Vagina (tissue), 2 donors: Measurements from ENCODE around the gene CELF1. TPM values are rescaled to one million over a fixed set of nuclear protein-coding genes. Genes with fewer than 3 reads are reported as not detected.
A peak's percentile ranks its signal among the peaks of the same experiment; 100 is the strongest.
"Not testable (repeated sequence)": the region's sequence is repeated elsewhere in the genome, so short reads cannot be mapped to it uniquely, and the experiment has no call there.

Source experiments
- DNase-seq, 2 donors: peaks; one replicate each; pipeline ENCODE4 v3.0.0-alpha.2; 2017; ENCODE audit errors: extremely low spot score in 2 of 2
- H3K27ac ChIP-seq: fragments of 200-600 bp; sonication (generic); one replicate; pipeline ENCODE4 v1.5.1; 2019
- H3K27me3 ChIP-seq: fragments of 200-600 bp; sonication (generic); one replicate; pipeline ENCODE4 v1.5.1; 2019
- H3K36me3 ChIP-seq, 2 donors: fragments of 200-600 bp; sonication (generic); one replicate each; pipeline ENCODE4 v1.5.1; 2017 to 2019
- H3K4me1 ChIP-seq: fragments of 200-600 bp; sonication (generic); one replicate; pipeline ENCODE4 v1.5.1; 2019
- H3K4me3 ChIP-seq, 2 donors: fragments of 200-600 bp; sonication (generic); 1 replicate in 1 of 2; 2 replicates in 1 of 2; pipeline ENCODE4 v1.5.1; 2016 to 2019
- H3K9me3 ChIP-seq: fragments of 200-600 bp; sonication (generic); one replicate; pipeline ENCODE4 v1.5.1; 2019
- POLR2A ChIP-seq, 2 donors: fragments of 450-650 bp; IDR thresholded peaks; one replicate each; pipeline ENCODE4 v1.6.1; 2017; ENCODE audit warnings: antibody characterized with exemption in 2 of 2, mild to moderate bottlenecking in 2 of 2, moderate library complexity in 2 of 2
- POLR2AphosphoS5 ChIP-seq, 2 donors: sonication (generic); formaldehyde crosslinking; IDR thresholded peaks; one replicate each; pipeline ENCODE4 v1.9.0; 2017; ENCODE audit warnings: antibody characterized with exemption in 2 of 2, mild to moderate bottlenecking in 2 of 2, low read depth in 1 of 2; ENCODE audit not compliant: insufficient read depth in 1 of 2
- intact Hi-C: fragments of 100-400 bp; cut with DNase I; formaldehyde crosslinking; loops from one replicate; pipeline ENCODE4 v1.15.1; 2023
- total RNA-seq: library from RNA; depleted of rRNA; stranded (reverse); fragments of >200 nt; gene quantifications from one replicate; pipeline ENCODE4 v1.2.3, GENCODE V29; 2016
- TF ChIP-seq, protein P1 (sequence below), 3 experiments: fragments of 450-650 bp in 2 of 3; fragments of 200-600 bp in 1 of 3; sonication (generic) in 1 of 3; IDR thresholded peaks; one replicate each; pipeline ENCODE4 v1.5.1; 2017 to 2019; ENCODE audit warnings: antibody characterized with exemption in 3 of 3, mild to moderate bottlenecking in 2 of 3, moderate library complexity in 2 of 3

The CELF1 gene
- total RNA-seq, 1 donor from 2014 or later = 100 TPM

GRCh38 chr11:47569646-47570045 lies 16.7 kb upstream of the CELF1 start:
- H3K27ac ChIP-seq = no peak overlapping the region
- no peaks in the 10 kb centered on the region for H3K9me3 ChIP-seq
- TF ChIP-seq, protein P1, sequence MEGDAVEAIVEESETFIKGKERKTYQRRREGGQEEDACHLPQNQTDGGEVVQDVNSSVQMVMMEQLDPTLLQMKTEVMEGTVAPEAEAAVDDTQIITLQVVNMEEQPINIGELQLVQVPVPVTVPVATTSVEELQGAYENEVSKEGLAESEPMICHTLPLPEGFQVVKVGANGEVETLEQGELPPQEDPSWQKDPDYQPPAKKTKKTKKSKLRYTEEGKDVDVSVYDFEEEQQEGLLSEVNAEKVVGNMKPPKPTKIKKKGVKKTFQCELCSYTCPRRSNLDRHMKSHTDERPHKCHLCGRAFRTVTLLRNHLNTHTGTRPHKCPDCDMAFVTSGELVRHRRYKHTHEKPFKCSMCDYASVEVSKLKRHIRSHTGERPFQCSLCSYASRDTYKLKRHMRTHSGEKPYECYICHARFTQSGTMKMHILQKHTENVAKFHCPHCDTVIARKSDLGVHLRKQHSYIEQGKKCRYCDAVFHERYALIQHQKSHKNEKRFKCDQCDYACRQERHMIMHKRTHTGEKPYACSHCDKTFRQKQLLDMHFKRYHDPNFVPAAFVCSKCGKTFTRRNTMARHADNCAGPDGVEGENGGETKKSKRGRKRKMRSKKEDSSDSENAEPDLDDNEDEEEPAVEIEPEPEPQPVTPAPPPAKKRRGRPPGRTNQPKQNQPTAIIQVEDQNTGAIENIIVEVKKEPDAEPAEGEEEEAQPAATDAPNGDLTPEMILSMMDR (IDR thresholded peaks at IDR 0.05) = no peak
- no peak for TF ChIP-seq POLR2AphosphoS5 (IDR thresholded peaks at IDR 0.05; ENCODE audit: insufficient read depth in 1 of 2, low read depth in 1 of 2)
- no peak for TF ChIP-seq POLR2A (IDR thresholded peaks at IDR 0.05)
- DNase-seq = no peak
- H3K4me1 ChIP-seq = peaks cover 30% of the 10 kb centered on the region
- peaks cover 0 to 35% of the 10 kb centered on the region in 2 donors for H3K36me3 ChIP-seq
- no peaks in the 10 kb centered on the region for H3K27me3 ChIP-seq
- intact Hi-C loops = no loop called here
- no peak overlapping the region for H3K4me3 ChIP-seq

DNA sequence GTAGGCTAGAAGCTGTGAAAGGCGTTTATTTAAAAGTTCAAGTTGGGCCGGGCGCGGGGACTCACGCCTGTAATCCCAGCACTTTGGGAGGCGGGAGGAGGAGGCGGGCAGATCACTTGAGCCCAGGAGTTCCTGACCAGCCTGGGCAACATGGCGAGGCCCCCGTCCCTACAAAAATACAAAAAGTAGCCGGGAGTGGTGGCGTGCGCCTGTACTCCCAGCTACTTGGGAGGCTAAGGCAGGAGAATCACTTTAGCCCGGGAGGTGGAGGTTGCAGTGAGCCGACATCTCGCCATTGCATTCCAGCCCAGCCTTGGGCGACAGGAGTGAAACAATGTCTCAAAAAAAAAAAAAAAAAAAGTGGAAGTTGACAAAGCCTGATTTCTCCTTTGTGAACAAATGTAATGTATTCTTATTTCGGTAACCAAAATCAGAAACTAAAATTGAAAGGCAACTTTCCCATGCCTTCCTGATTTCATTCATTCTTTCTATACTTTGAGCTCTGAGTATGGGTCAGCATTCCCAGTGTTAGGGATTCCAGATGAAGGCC lies 13.3 kb upstream of the CELF1 start:
- H3K9me3 ChIP-seq = no peaks in the 10 kb centered on the region
- H3K4me1 ChIP-seq = peaks cover 21% of the 10 kb centered on the region
- no peak for DNase-seq
- H3K4me3 ChIP-seq = peak overlapping the region; percentile 91 to 96
- H3K36me3 ChIP-seq = peaks cover 0 to 17% of the 10 kb centered on the region in 2 donors
- no peaks in the 10 kb centered on the region for H3K27me3 ChIP-seq
- H3K27ac ChIP-seq = peak overlapping the region; percentile 92
- TF ChIP-seq POLR2AphosphoS5 (IDR thresholded peaks at IDR 0.05; ENCODE audit: insufficient read depth in 1 of 2, low read depth in 1 of 2) (no peak), POLR2A (IDR thresholded peaks at IDR 0.05) (no peak)
- TF ChIP-seq, protein P1 (IDR thresholded peaks at IDR 0.05) = no peak
- intact Hi-C loops = no loop called here

GRCh38 chr11:47565340-47566148 lies 12.6 kb upstream of the CELF1 start, which contains the start of gene PTPMT1:
TSS of gene PTPMT1 (plus strand) at chr11:47565599. CDS start at chr11:47565623, 24 bp downstream.
- H3K4me1 ChIP-seq = peaks cover 21% of the 10 kb centered on the region
- no peaks in the 10 kb centered on the region for H3K27me3 ChIP-seq
- no peaks in the 10 kb centered on the region for H3K9me3 ChIP-seq
- no peak for DNase-seq
- intact Hi-C loops = no loop called here
- H3K4me3 ChIP-seq = peak within 1 kb of the TSS; percentile 91 to 96
- TF ChIP-seq POLR2AphosphoS5 (IDR thresholded peaks at IDR 0.05; ENCODE audit: insufficient read depth in 1 of 2, low read depth in 1 of 2) = no peak
- TF ChIP-seq POLR2A (IDR thresholded peaks at IDR 0.05) = no peak
- TF ChIP-seq, protein P1 (IDR thresholded peaks at IDR 0.05) = no peak
- peaks cover 0 to 11% of the 10 kb centered on the region in 2 donors for H3K36me3 ChIP-seq
- H3K27ac ChIP-seq = peak within 1 kb of the TSS; percentile 92

- Histone ChIP-seq H3K36me3 (peaks cover 0 to 7% of the 10 kb centered on the region in 2 donors), H3K4me1 (peaks cover 21% of the 10 kb centered on the region), H3K27ac (peak overlapping the region; percentile 92), H3K27me3 (no peaks in the 10 kb centered on the region), H3K9me3 (no peaks in the 10 kb centered on the region), H3K4me3 (peak overlapping the region; percentile 91 to 96)
- no peak for DNase-seq
- intact Hi-C loops = no loop called here
- no peak for TF ChIP-seq POLR2A (IDR thresholded peaks at IDR 0.05)
- TF ChIP-seq, protein P1 (IDR thresholded peaks at IDR 0.05) = no peak
- peak in 1 of 2 donors; percentile 7 for TF ChIP-seq POLR2AphosphoS5 (IDR thresholded peaks at IDR 0.05; ENCODE audit: insufficient read depth in 1 of 2, low read depth in 1 of 2)
These were observed 12.0 kb upstream of the CELF1 start for GRCh38 chr11:47564933-47565339.

- DNase-seq, H3K9me3 ChIP-seq: not testable (repeated sequence)
These were observed 11.4 kb upstream of the CELF1 start for GRCh38 chr11:47564366-47564765.

GRCh38 chr11:47562393-47562792 lies 9.5 kb upstream of the CELF1 start:
- intact Hi-C loops, DNase-seq, H3K4me3 ChIP-seq: not testable (repeated sequence)

More at GRCh38 chr11:47564366-47564765, 11.4 kb upstream of the CELF1 start:
- H3K27ac ChIP-seq = peak overlapping the region; percentile 92
- H3K27me3 ChIP-seq, H3K36me3 ChIP-seq, H3K4me3 ChIP-seq, intact Hi-C loops: not testable (repeated sequence)
- H3K4me1 ChIP-seq = peaks cover 21% of the 10 kb centered on the region

More at GRCh38 chr11:47562393-47562792, 9.5 kb upstream of the CELF1 start:
- not testable (repeated sequence) for H3K9me3 ChIP-seq, H3K27ac ChIP-seq, H3K27me3 ChIP-seq, H3K36me3 ChIP-seq
- H3K4me1 ChIP-seq = peaks cover 21% of the 10 kb centered on the region
